Adrenal gland (tissue), 12 donors: Measurements from ENCODE around the gene GRXCR2. TPM values are rescaled to one million over a fixed set of nuclear protein-coding genes. Genes with fewer than 3 reads are reported as not detected.

Experiments used
- DNase-seq, 7 donors: peaks; one replicate each; pipeline ENCODE4 v3.0.0-alpha.2; 2019 to 2020
- H3K27ac ChIP-seq, 5 donors: fragments of 200-600 bp; sonication (generic) in 4 of 5; 1 replicate in 3 of 5; 2 replicates in 2 of 5; pipeline versions ENCODE4 v1.5.1 to v1.8.0; 2016 to 2020; ENCODE audit warnings: mild to moderate bottlenecking in 1 of 5
- H3K27me3 ChIP-seq: fragments of 200-600 bp; 2 replicates; pipeline ENCODE4 v1.8.0; 2021
- H3K36me3 ChIP-seq, 2 donors: fragments of 200-600 bp; replicated peaks in 1 of 2; 1 replicate in 1 of 2; 2 replicates in 1 of 2; pipeline versions ENCODE4 v1.5.1 to v1.8.0; 2018 to 2022
- H3K4me1 ChIP-seq, 2 donors: fragments of 200-600 bp; replicated peaks in 1 of 2; 1 replicate in 1 of 2; 2 replicates in 1 of 2; pipeline versions ENCODE4 v1.5.1 to v1.8.0; 2018 to 2021
- H3K4me3 ChIP-seq, 4 donors: fragments of 200-600 bp; sonication (generic) in 3 of 4; one replicate each; pipeline ENCODE4 v1.5.1; 2016 to 2018
- H3K9me3 ChIP-seq, 3 donors: fragments of 200-600 bp; sonication (generic) in 1 of 3; replicated peaks in 1 of 3; 1 replicate in 2 of 3; 2 replicates in 1 of 3; pipeline versions ENCODE4 v1.5.1 to v1.8.0; 2016 to 2021
- CTCF ChIP-seq, 6 experiments: fragments of 450-650 bp in 4 of 6; fragments of 200-600 bp in 2 of 6; sonication (generic) in 1 of 6; IDR thresholded peaks; 1 replicate in 5 of 6; 2 replicates in 1 of 6; pipeline versions ENCODE4 v1.5.1 to v1.8.0; 2016 to 2021; ENCODE audit warnings: antibody characterized with exemption in 6 of 6, mild to moderate bottlenecking in 2 of 6, moderate library complexity in 1 of 6
- POLR2A ChIP-seq, 2 donors: fragments of 450-650 bp; IDR thresholded peaks; one replicate each; pipeline ENCODE4 v1.6.1; 2017; ENCODE audit warnings: antibody characterized with exemption in 2 of 2, mild to moderate bottlenecking in 2 of 2, moderate library complexity in 1 of 2
- WGBS, 4 donors: extraction: QIAGEN DNeasy Blood & Tissue Kit in 2 of 4; methylation state at CpG; one replicate each; pipeline versions ENCODE4 v1.1.5 to v1.1.7; 2013 to 2017; 5-methylcytosine and 5-hydroxymethylcytosine counted together
- intact Hi-C, 2 donors: fragments of 100-400 bp; cut with DNase I; formaldehyde crosslinking; loops; one replicate each; pipeline versions ENCODE4 v1.14.1 to v1.15.0; 2022 to 2023
- polyA plus RNA-seq, 3 donors: library from polyadenylated mRNA; stranded (reverse); fragments of 200-250 nt in 2 of 3; fragments of 350-450 nt in 1 of 3; fragmentation: Illumina TruSeq in 1 of 3; extraction: RNeasy Lipid Tissue Mini Kit (QIAGEN cat#74804) in 1 of 3; gene quantifications; one replicate each; pipeline ENCODE4 v1.2.3, GENCODE V29; 2013 to 2014
- total RNA-seq, 9 donors: library from RNA; depleted of rRNA in 4 of 9; stranded (reverse); fragments of >200 nt in 4 of 9; fragments of 120-200 nt in 1 of 9; fragmentation: NEBNext Ultra II Directional in 1 of 9; extraction: Animal tissue kit (Norgen Biotek cat#: 25700) in 1 of 9; gene quantifications; one replicate each; pipeline versions ENCODE4 v1.1.0 to v1.2.4, GENCODE V29; 2013 to 2023
- donor health status: healthy with polysubstance abuse.
- donor health status: Bipolar disorder and iron deficiency.
- donor health status: DM: yes; HTN: yes; CAD: no.
- donor health status: DM: no; HTN: no; CAD: no.
- donor health status: DM: no; HTN: no; CAD: no.
- donor health status: DM: yes; HTN: yes; CAD: no.

The GRXCR2 gene
- total and polyA plus RNA-seq, 12 donors, result not detected

GRCh38 chr5:145908206-145908960, 35.6 kb upstream of the GRXCR2 start:
- DNase-seq, result no peak
- Histone ChIP-seq H3K4me1 (no peaks in the 10 kb centered on the region), H3K36me3 (no peaks in the 10 kb centered on the region), H3K9me3 (no peaks in the 10 kb centered on the region), H3K4me3 (no peak overlapping the region), H3K27me3 (no peaks in the 10 kb centered on the region), H3K27ac (no peak overlapping the region)
- no peak for TF ChIP-seq POLR2A (IDR thresholded peaks at IDR 0.05)
- TF ChIP-seq CTCF (IDR thresholded peaks at IDR 0.05), result no peak
- intact Hi-C loops, result no loop called here
- 67 to 91% (median 76%) methylated on average over 3 of the region's 3 CpGs for WGBS, 4 donors

DNA sequence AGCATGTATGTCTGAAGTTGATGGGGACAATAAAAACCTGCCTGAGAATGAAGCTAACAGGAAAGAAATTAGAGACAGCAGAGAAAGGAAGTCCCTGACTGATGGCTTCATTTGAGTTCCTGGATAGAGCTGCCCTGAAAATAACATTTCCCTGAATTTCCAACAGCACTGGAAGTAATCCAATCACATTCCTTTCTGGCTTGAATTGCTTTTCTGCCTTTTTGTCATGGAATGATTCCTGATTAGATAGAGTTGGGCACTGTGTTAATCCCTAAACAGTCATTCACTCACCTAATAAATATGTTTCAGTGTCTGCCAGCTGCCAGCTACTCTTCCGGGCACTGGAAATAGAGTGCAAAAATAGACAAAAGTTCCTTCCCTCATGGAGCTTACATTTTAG, 33.6 kb upstream of the GRXCR2 start:
- intact Hi-C loops, result no loop called here
- TF ChIP-seq CTCF (IDR thresholded peaks at IDR 0.05), result no peak
- no peak for TF ChIP-seq POLR2A (IDR thresholded peaks at IDR 0.05)
- Histone ChIP-seq H3K9me3 (no peaks in the 10 kb centered on the region), H3K4me1 (no peaks in the 10 kb centered on the region), H3K27ac (no peak overlapping the region), H3K4me3 (no peak overlapping the region), H3K36me3 (no peaks in the 10 kb centered on the region), H3K27me3 (no peaks in the 10 kb centered on the region)
- no peak for DNase-seq
- 57 to 79% (median 67%) methylated on average over 1 of the region's 1 CpG for WGBS, 4 donors

DNA sequence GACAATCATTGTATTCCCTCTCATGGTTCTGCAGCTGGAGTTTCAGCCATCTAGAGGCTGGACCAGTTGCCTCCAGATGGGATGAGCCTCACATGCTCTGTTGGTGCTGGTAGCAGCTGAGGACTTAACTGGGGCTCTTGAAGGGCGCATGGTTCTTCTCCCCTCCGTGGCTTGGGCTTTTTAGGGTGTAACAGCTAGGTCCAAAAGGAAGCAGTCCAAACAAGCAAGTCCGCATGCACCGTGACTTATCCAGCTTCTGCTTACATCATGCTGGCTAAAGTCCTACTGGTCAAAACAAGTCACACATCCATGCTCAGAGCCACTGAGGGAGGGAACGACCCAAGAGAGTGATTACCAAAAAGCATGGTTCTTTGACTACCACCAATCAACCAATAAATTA, 31.9 kb upstream of the GRXCR2 start:
- H3K4me3 ChIP-seq, result no peak overlapping the region
- H3K27me3 ChIP-seq, result no peaks in the 10 kb centered on the region
- TF ChIP-seq CTCF (IDR thresholded peaks at IDR 0.05), result no peak
- TF ChIP-seq POLR2A (IDR thresholded peaks at IDR 0.05), result no peak
- 77 to 96% (median 83%) methylated on average over 5 of the region's 5 CpGs for WGBS, 4 donors
- no peak overlapping the region for H3K27ac ChIP-seq
- no peaks in the 10 kb centered on the region for H3K4me1 ChIP-seq
- H3K9me3 ChIP-seq, result no peaks in the 10 kb centered on the region
- intact Hi-C loops, result no loop called here
- H3K36me3 ChIP-seq, result no peaks in the 10 kb centered on the region
- DNase-seq, result no peak

- no peak for TF ChIP-seq CTCF (IDR thresholded peaks at IDR 0.05)
- TF ChIP-seq POLR2A (IDR thresholded peaks at IDR 0.05), result no peak
- WGBS, 4 donors, result 67 to 81% (median 74%) methylated on average over 3 of the region's 3 CpGs
- intact Hi-C loops, result no loop called here
These were observed 31.1 kb upstream of the GRXCR2 start for GRCh38 chr5:145903867-145904266.

More at GRCh38 chr5:145903867-145904266, 31.1 kb upstream of the GRXCR2 start:
- H3K9me3 ChIP-seq, result no peaks in the 10 kb centered on the region
- H3K27ac ChIP-seq, result no peak overlapping the region
- H3K36me3 ChIP-seq, result no peaks in the 10 kb centered on the region
- H3K4me1 ChIP-seq, result no peaks in the 10 kb centered on the region
- DNase-seq, result no peak
- no peaks in the 10 kb centered on the region for H3K27me3 ChIP-seq
- H3K4me3 ChIP-seq, result no peak overlapping the region
